DND-41 (cell line): ENCODE measurements around the gene OR2T1.

Experiments used
- CTCF ChIP-seq: IDR thresholded peaks from 2 replicates; pipeline ENCODE4 v1.5.1; 2012; ENCODE audit warnings: borderline replicate concordance, low read length, moderate library complexity, mild to moderate bottlenecking; ENCODE audit not compliant: poor library complexity, severe bottlenecking; ENCODE audit errors: extremely low read depth
- EZH2 ChIP-seq: IDR thresholded peaks from 3 replicates; pipeline ENCODE4 v1.6.1; 2012; ENCODE audit warnings: borderline replicate concordance, low read depth, mild to moderate bottlenecking, moderate library complexity, low read length, inconsistent platforms; ENCODE audit not compliant: severe bottlenecking

GRCh38 chr1:248380854-248381253 is 22.0 kb upstream of the OR2T1 start:
- TF ChIP-seq CTCF: no peak
- TF ChIP-seq EZH2: no peak
